ENCODE data around the gene ADRA2B.

GRCh38 chr2:96120991-96121390 lies 4.6 kb upstream of the ADRA2B start:
- TF ChIP-seq CTCF (IDR thresholded peaks at IDR 0.05; ENCODE audit: insufficient read depth, low read length) (no peak), POLR2AphosphoS5 (IDR thresholded peaks at IDR 0.05; ENCODE audit: low read depth) (no peak), REST (IDR thresholded peaks at IDR 0.05; ENCODE audit: insufficient replicate concordance, low read depth) (no peak), SPI1 (IDR thresholded peaks at IDR 0.05; ENCODE audit: borderline replicate concordance, low read depth) (no peak), GABPA (IDR thresholded peaks at IDR 0.05; ENCODE audit: low read depth) (no peak)

Data from HL-60 (cell line).